ENCODE measurements around the gene INPP5B. TPM values are rescaled to one million over a fixed set of nuclear protein-coding genes. Genes with fewer than 3 reads are reported as not detected.

Gene INPP5B
- 9.0 and 9.1 TPM in 2 replicates for total RNA-seq (2016; rRNA removed; fragmentation: Illumina TruSeq; extraction: Trizol)
- 3.6 and 5.3 TPM in 2 replicates for total RNA-seq (2016; cell fraction: cytosol; rRNA removed; fragmentation: Illumina TruSeq; extraction: Trizol; ENCODE audit: low read depth)
- total RNA-seq (2016; cell fraction: insoluble cytoplasmic fraction; rRNA removed; fragmentation: Illumina TruSeq; extraction: Trizol): 8.8 and 11.3 TPM in 2 replicates
- total RNA-seq (2016; cell fraction: membrane; rRNA removed; fragmentation: Illumina TruSeq; extraction: Trizol): 3.4 and 3.8 TPM in 2 replicates
- 7.2 and 10.1 TPM in 2 replicates for total RNA-seq (2016; cell fraction: nucleus; rRNA removed; fragmentation: Illumina TruSeq; extraction: Trizol)
- 9.8 and 10.9 TPM in 2 replicates for polyA plus RNA-seq (2011; rRNA removed)
- polyA plus RNA-seq (2011; cell fraction: cytosol; rRNA removed): 5.7 and 7.2 TPM in 2 replicates
- polyA plus RNA-seq (2011; cell fraction: nucleus; rRNA removed): 13.9 and 16.7 TPM in 2 replicates
- 6.0 and 6.2 TPM in 2 replicates for polyA plus RNA-seq (2012)
- polyA plus RNA-seq (2016; cell fraction: cytosol; fragmentation: Illumina TruSeq; extraction: Trizol; ENCODE audit: low read depth): 0.57 and 0.60 TPM in 2 replicates
- 5.8 and 6.1 TPM in 2 replicates for polyA plus RNA-seq (2016; cell fraction: insoluble cytoplasmic fraction; fragmentation: Illumina TruSeq; extraction: Trizol; ENCODE audit: low read depth)
- polyA plus RNA-seq (2016; cell fraction: membrane; fragmentation: Illumina TruSeq; extraction: Trizol; ENCODE audit: low read depth): 1.4 and 1.6 TPM in 2 replicates
- 9.0 and 10.2 TPM in 2 replicates for polyA plus RNA-seq (2016; cell fraction: nucleus; fragmentation: Illumina TruSeq; extraction: Trizol; ENCODE audit: insufficient read depth, low read depth)
- polyA minus RNA-seq (2011; rRNA and poly(A)+ RNA removed; ENCODE audit: low replicate concordance): 10.5 and 25.4 TPM in 2 replicates
- polyA minus RNA-seq (2011; cell fraction: cytosol; rRNA and poly(A)+ RNA removed): 6.4 and 9.1 TPM in 2 replicates
- polyA minus RNA-seq (2011; cell fraction: nucleus; rRNA and poly(A)+ RNA removed): 20.9 and 33.6 TPM in 2 replicates
- percentile 50 among the genes with signal in this experiment for Bru-seq, nascent RNA
- percentile 55 among the genes with signal in this experiment for BruChase-seq, experiment 1, labeled RNA remaining after a 6-hour chase
- BruChase-seq, experiment 2, labeled RNA remaining after a 2-hour chase: percentile 52 among the genes with signal in this experiment
- long read RNA-seq, experiment 1, partial matches to known transcripts: 0 of 2 reads
- long read RNA-seq, experiment 1, other reads (novel, unspliced or antisense): 0 of 2 reads
- long read RNA-seq, experiment 2, partial matches to known transcripts: 0 of 7 reads
- long read RNA-seq, experiment 2, other reads (novel, unspliced or antisense): 5 of 7 reads

DNA sequence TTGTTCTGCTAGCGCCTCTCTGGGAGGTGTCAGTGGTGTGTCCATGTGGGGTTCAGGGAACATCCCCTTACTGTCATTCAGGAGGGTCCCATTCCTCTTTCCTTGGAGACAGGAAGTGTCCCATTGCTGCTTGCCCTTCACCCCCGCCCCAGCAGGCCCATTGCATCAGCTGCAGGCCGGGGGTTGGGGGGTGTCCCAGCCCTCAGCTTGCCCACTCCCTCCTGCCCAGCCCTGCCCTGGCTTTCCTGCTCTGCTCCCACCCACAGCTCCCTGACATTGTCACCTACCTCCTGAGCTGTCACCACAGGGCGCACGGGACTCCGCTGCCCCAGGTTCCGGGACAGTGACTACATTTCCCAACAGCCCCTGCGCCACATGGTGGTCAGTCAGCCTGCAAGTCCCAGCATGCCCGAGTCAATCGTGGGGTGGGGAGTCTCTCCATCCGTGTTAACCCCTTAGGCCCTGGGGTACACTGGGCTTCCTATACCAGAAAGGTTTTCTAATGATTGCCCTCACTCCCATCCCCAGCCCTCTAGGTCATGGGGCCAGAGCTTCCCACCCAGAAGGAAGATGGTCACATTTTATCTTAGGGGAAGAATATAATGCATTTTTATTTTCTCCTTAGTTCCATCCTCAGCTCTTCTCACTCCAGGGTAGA is at the start of gene INPP5B:
Gene INPP5B, minus strand, starts transcription at position 351 of the 658 bp plus-strand sequence. CDS start 745 bp downstream, outside the sequence.
- POLR2A ChIA-PET: interaction anchor here (0.7 to 1.9 kb wide), 5 partner anchors 12 to 139 kb away, joined by 3 to 12 read pairs (median 3); partner anchors contain the start of genes C1orf122 and YRDC
- Histone ChIP-seq H3K27ac (ENCODE audit: extremely low read length, insufficient read depth, low read length) (peak within 1 kb of the TSS; percentile 53), H3K27me3 (ENCODE audit: control insufficient read depth in 1 of 2, insufficient read depth in 2 of 2, low read length in 2 of 2) (no peaks in the 10 kb centered on the region; a peak in 1 of 5 replicates), H3K79me2 (ENCODE audit: insufficient read depth, low read length) (no peaks in the 10 kb centered on the region), H3K4me1 (ENCODE audit: insufficient read depth, low read length) (peaks cover 64% of the 10 kb centered on the region), H3K9me3 (ENCODE audit: low read length) (no peaks in the 10 kb centered on the region), H3K4me2 (ENCODE audit: low read depth, low read length) (peak within 1 kb of the TSS; percentile 86), H4K20me1 (ENCODE audit: insufficient read depth, low read length) (no peaks in the 10 kb centered on the region), H3K4me3 (replicated peaks in 1 of 3; ENCODE audit: insufficient read depth in 1 of 3, low read depth in 2 of 3, low read length in 3 of 3) (peak within 1 kb of the TSS; percentile 68 to 91 (median 81)), H2AFZ (ENCODE audit: low read length) (peak within 1 kb of the TSS; percentile 30), H3K9ac (ENCODE audit: insufficient read depth, low read depth, low read length) (peak within 1 kb of the TSS; percentile 72), H3K36me3 (replicated peaks in 1 of 2; ENCODE audit: control insufficient read depth in 1 of 2, insufficient read depth in 2 of 2, low read length in 2 of 2) (no peaks in the 10 kb centered on the region)
- ATAC-seq (peak; percentile 91), FAIRE-seq (peak; percentile 93), DNase-seq (ENCODE audit: low spot score) (peak; percentile 83)
- 3% methylated on average over 6 of the region's 11 CpGs for WGBS (ENCODE audit: low lambda C conversion rate)
- CTCF ChIA-PET (ENCODE audit: low intra/inter-chr PET ratio, low total read pairs): no interaction called here
- in situ Hi-C loops (cut with HindIII; ENCODE audit: extremely low pct_ligation_motif_present, low pct_unique_long_range_greater_than_20kb): no loop called here
- intact Hi-C loops (cut with micrococcal nuclease; ENCODE audit: unreplicated experiment): loop anchor here (2.0 kb wide), 1 partner anchor 16 kb away; no protein-coding TSS in a partner anchor
- no TSS peak for BruUV-seq (replicated peaks)
- peak; percentile 30; the same call in 1 of the 2 replicates for TF ChIP-seq HNF4G (IDR thresholded peaks at IDR 0.05; ENCODE audit: borderline replicate concordance, low read depth, low read length)
- TF ChIP-seq HNF4G (CRISPR knock-in tag; IDR thresholded peaks at IDR 0.05; ENCODE audit: borderline replicate concordance, low read depth): no peak
- TF ChIP-seq TEAD3 (CRISPR knock-in tag; optimal IDR thresholded peaks at IDR 0.05; ENCODE audit: borderline replicate concordance): peak; percentile 68
- TF ChIP-seq CREB1 (IDR thresholded peaks at IDR 0.05): peak; percentile 51
- peak; percentile 92 for TF ChIP-seq CREB1 (CRISPR knock-in tag; IDR thresholded peaks at IDR 0.05)
- TF ChIP-seq, protein P1, sequence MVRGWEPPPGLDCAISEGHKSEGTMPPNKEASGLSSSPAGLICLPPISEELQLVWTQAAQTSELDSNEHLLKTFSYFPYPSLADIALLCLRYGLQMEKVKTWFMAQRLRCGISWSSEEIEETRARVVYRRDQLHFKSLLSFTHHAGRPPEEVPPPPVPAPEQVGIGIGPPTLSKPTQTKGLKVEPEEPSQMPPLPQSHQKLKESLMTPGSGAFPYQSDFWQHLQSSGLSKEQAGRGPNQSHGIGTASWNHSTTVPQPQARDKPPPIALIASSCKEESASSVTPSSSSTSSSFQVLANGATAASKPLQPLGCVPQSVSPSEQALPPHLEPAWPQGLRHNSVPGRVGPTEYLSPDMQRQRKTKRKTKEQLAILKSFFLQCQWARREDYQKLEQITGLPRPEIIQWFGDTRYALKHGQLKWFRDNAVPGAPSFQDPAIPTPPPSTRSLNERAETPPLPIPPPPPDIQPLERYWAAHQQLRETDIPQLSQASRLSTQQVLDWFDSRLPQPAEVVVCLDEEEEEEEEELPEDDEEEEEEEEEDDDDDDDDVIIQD (CRISPR knock-in tag; IDR thresholded peaks at IDR 0.05; ENCODE audit: low read depth): peak; percentile 51; the same call in 1 of the 2 replicates
- TF ChIP-seq BHLHE40 (IDR thresholded peaks at IDR 0.05; ENCODE audit: low read length): peak; percentile 92
- TF ChIP-seq, protein P2, sequence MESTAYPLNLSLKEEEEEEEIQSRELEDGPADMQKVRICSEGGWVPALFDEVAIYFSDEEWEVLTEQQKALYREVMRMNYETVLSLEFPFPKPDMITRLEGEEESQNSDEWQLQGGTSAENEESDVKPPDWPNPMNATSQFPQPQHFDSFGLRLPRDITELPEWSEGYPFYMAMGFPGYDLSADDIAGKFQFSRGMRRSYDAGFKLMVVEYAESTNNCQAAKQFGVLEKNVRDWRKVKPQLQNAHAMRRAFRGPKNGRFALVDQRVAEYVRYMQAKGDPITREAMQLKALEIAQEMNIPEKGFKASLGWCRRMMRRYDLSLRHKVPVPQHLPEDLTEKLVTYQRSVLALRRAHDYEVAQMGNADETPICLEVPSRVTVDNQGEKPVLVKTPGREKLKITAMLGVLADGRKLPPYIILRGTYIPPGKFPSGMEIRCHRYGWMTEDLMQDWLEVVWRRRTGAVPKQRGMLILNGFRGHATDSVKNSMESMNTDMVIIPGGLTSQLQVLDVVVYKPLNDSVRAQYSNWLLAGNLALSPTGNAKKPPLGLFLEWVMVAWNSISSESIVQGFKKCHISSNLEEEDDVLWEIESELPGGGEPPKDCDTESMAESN (CRISPR knock-in tag; conservative IDR thresholded peaks at IDR 0.05): 0 out of 2 replicates have a peak, but pooled peaks have one; percentile 43
- 0 out of 2 replicates have a peak, but pooled peaks have one; percentile 24 for TF ChIP-seq SMAD3 (CRISPR knock-in tag; IDR thresholded peaks at IDR 0.05)
- TF ChIP-seq CAMTA2 (CRISPR knock-in tag; IDR thresholded peaks at IDR 0.05; ENCODE audit: borderline replicate concordance): 0 out of 2 replicates have a peak, but pooled peaks have one; percentile 30
- TF ChIP-seq SOX5 (CRISPR knock-in tag; IDR thresholded peaks at IDR 0.05; ENCODE audit: borderline replicate concordance): no peak
- no peak for TF ChIP-seq SNAPC2 (CRISPR knock-in tag; IDR thresholded peaks at IDR 0.05)
